ENCODE measurements around the gene PPP2R3A.

PPP2R3A gene

GRCh38 chr3:136106101-136106500 lies 140.6 kb downstream of the PPP2R3A start:
- TF ChIP-seq ZBTB7A (IDR thresholded peaks at IDR 0.05; ENCODE audit: low read depth), result no peak
- no peak for TF ChIP-seq USF1 (IDR thresholded peaks at IDR 0.05)
- TF ChIP-seq EGR1 (IDR thresholded peaks at IDR 0.05), result no peak
- TF ChIP-seq NFIC (IDR thresholded peaks at IDR 0.05), result no peak
- TF ChIP-seq YY1 (IDR thresholded peaks at IDR 0.05; ENCODE audit: low read depth), result no peak

DNA sequence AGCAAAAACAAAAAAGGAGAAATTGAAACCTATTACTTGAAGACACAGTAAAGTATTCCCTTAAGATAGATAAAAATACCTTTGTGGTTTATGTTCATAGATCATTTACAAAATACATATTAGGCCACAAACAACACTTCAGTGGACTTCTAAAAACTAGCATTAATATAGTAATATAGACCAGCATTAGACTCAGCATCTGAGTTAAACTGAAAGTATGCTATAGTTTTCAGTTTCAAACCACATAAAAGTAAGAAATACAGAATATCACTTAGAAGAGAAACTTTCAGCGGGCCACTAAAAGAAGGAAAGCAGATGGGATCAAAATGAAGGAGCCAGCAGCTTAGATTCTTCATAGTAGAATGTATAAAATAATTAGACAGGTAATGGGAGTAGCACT lies 144.0 kb downstream of the PPP2R3A start:
- TF ChIP-seq TAF1 (IDR thresholded peaks at IDR 0.05; ENCODE audit: low read depth) (no peak), REST (IDR thresholded peaks at IDR 0.05; ENCODE audit: low read depth) (no peak)

GRCh38 chr3:136110481-136110880 lies 145.0 kb downstream of the PPP2R3A start:
- no peak for TF ChIP-seq CREB1 (IDR thresholded peaks at IDR 0.05; ENCODE audit: low read depth)
- no peak for TF ChIP-seq YY1 (IDR thresholded peaks at IDR 0.05; ENCODE audit: low read depth)

DNA sequence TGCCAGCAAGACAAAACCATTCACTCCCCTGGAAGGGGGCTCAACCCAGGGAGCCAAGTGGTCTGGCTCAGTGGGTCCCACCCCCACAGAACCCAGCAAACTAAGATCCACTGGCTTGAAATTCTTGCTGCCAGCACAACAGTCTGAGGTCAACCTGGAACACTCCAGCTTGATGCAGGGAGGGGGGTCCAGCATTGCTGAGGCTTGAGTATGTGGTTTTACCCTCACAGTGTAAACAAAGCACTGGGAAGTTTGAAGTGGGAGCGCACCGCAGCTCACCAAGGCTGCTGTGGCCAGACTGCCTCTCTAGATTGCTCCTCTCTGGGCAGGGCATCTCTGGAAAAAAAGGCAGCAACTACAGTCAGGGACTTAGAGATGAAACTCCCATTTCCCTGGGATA lies 148.9 kb downstream of the PPP2R3A start:
- no peak for TF ChIP-seq EGR1 (IDR thresholded peaks at IDR 0.05)

- TF ChIP-seq NFIC (IDR thresholded peaks at IDR 0.05), result peak; percentile 50
- no peak for TF ChIP-seq REST (IDR thresholded peaks at IDR 0.05; ENCODE audit: low read depth)
Measured at GRCh38 chr3:136120373-136121348, 155.1 kb downstream of the PPP2R3A start.

- TF ChIP-seq TAF1 (IDR thresholded peaks at IDR 0.05; ENCODE audit: low read depth) (no peak), REST (IDR thresholded peaks at IDR 0.05; ENCODE audit: low read depth) (no peak), RAD21 (IDR thresholded peaks at IDR 0.05; ENCODE audit: low read depth) (no peak), TEAD4 (IDR thresholded peaks at IDR 0.05) (no peak), TCF12 (IDR thresholded peaks at IDR 0.05; ENCODE audit: low read depth) (no peak), YY1 (IDR thresholded peaks at IDR 0.05; ENCODE audit: low read depth) (no peak)
Measured at GRCh38 chr3:136122006-136122405, 156.5 kb downstream of the PPP2R3A start.

GRCh38 chr3:136134091-136134490 lies 168.6 kb downstream of the PPP2R3A start:
- TF ChIP-seq REST (IDR thresholded peaks at IDR 0.05; ENCODE audit: low read depth) (no peak), TAF1 (IDR thresholded peaks at IDR 0.05; ENCODE audit: low read depth) (no peak)

Data from Ishikawa (cell line).